B cell (primary cell): ENCODE measurements around the gene ABCG2.

ENCODE experiments used
- CTCF ChIP-seq: fragments of 200-600 bp; IDR thresholded peaks from one replicate; pipeline ENCODE4 v1.8.0; 2022; ENCODE audit warnings: antibody characterized with exemption, mild to moderate bottlenecking
- EZH2 ChIP-seq: IDR thresholded peaks from 2 replicates; pipeline ENCODE4 v1.6.1; 2012; ENCODE audit warnings: borderline replicate concordance, low read depth, mild to moderate bottlenecking, moderate library complexity, low read length; ENCODE audit not compliant: insufficient read depth, poor library complexity, severe bottlenecking

DNA sequence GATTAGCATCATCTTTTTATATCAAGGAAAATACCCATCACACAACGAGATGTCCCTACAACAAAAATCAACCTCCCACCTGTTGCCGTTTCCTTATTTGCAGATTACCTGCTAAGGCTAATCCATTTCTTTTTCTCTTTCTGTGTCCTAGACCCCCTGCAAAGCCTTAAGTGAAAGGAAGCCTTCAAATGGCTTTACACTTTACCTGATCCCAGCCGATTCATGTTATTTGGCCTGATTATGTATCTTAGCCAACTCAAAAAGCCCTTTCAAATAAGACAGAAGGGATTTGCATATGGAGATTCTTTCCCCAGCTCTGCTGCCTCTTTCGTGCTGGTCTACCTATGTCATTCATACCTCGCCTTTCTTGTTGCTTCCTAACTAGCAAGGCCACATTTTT lies 14.4 kb downstream of the ABCG2 start:
- TF ChIP-seq EZH2 (no peak), CTCF (no peak)
